ENCODE measurements around the gene SLC44A4. TPM values are rescaled to one million over a fixed set of nuclear protein-coding genes. Genes with fewer than 3 reads are reported as not detected.

Gene SLC44A4
- total RNA-seq, 2 experiments from 2014 or later: 0.20 TPM; not detected in 1

GRCh38 chr6:31896856-31897611, 18.2 kb upstream of the SLC44A4 start:
- intact Hi-C loops (cut with DNase I, micrococcal nuclease): loop anchor here (2.0 to 5.0 kb wide), 5 partner anchors 36 to 350 kb away; partner anchors contain the start of genes NELFE (in 2 of the 2), SKIC2 (in 2 of the 2), ATP6V1G2 (in 1 of the 2) and GPSM3 (in 1 of the 2)
- CTCF ChIA-PET: interaction anchor here (0.7 to 1.3 kb wide), 2 partner anchors 55 to 67 kb away, joined by 4 read pairs; no protein-coding TSS in a partner anchor
- Histone ChIP-seq H3K4me3 (ENCODE audit: low read length) (peak overlapping the region; percentile 99), H3K27me3 (ENCODE audit: control insufficient read depth in 1 of 2, insufficient read depth in 2 of 2, low read length in 2 of 2) (no peaks in the 10 kb centered on the region), H3K27ac (ENCODE audit: low read depth in 1 of 2, low read length in 2 of 2) (peak overlapping the region; percentile 62 to 77), H3K9me3 (ENCODE audit: control insufficient read depth in 1 of 2, insufficient read depth in 1 of 2, low read length in 2 of 2) (no peaks in the 10 kb centered on the region), H3K4me1 (ENCODE audit: insufficient read depth, low read length) (peaks cover 42% of the 10 kb centered on the region), H3K36me3 (ENCODE audit: insufficient read depth, low read length) (peaks cover 24% of the 10 kb centered on the region)
- Mint-ChIP-seq H3K4me3 (peak overlapping the region; percentile 87), H3K27ac (peak overlapping the region; percentile 98), H3K9me3 (no peaks in the 10 kb centered on the region), H3K36me3 (ENCODE audit: low read depth) (peaks cover 54% of the 10 kb centered on the region), H3K27me3 (no peaks in the 10 kb centered on the region), H3K4me1 (ENCODE audit: low read depth) (peaks cover 35% of the 10 kb centered on the region)
- peak in 4 of 14 experiments; percentile 4 to 40 (median 17) for DNase-seq
- TF ChIP-seq, protein P1, sequence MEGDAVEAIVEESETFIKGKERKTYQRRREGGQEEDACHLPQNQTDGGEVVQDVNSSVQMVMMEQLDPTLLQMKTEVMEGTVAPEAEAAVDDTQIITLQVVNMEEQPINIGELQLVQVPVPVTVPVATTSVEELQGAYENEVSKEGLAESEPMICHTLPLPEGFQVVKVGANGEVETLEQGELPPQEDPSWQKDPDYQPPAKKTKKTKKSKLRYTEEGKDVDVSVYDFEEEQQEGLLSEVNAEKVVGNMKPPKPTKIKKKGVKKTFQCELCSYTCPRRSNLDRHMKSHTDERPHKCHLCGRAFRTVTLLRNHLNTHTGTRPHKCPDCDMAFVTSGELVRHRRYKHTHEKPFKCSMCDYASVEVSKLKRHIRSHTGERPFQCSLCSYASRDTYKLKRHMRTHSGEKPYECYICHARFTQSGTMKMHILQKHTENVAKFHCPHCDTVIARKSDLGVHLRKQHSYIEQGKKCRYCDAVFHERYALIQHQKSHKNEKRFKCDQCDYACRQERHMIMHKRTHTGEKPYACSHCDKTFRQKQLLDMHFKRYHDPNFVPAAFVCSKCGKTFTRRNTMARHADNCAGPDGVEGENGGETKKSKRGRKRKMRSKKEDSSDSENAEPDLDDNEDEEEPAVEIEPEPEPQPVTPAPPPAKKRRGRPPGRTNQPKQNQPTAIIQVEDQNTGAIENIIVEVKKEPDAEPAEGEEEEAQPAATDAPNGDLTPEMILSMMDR (IDR thresholded peaks at IDR 0.05): no peak
- POLR2A ChIA-PET: interaction anchor here (0.6 to 2.7 kb wide), 15 partner anchors 32 to 1075 kb away, joined by 3 to 21 read pairs (median 4); partner anchors contain the start of genes ABHD16A, BAG6, DDX39B and DXO
- ATAC-seq (ENCODE audit: poor library complexity): no peak

GRCh38 chr6:31896493-31896855, 17.7 kb upstream of the SLC44A4 start:
- H3K27me3 Mint-ChIP-seq: no peaks in the 10 kb centered on the region
- no peaks in the 10 kb centered on the region for H3K27me3 ChIP-seq (ENCODE audit: control insufficient read depth in 1 of 2, insufficient read depth in 2 of 2, low read length in 2 of 2)
- peaks cover 34% of the 10 kb centered on the region for H3K4me1 Mint-ChIP-seq (ENCODE audit: low read depth)
- peaks cover 27% of the 10 kb centered on the region for H3K36me3 ChIP-seq (ENCODE audit: insufficient read depth, low read length)
- H3K4me1 ChIP-seq (ENCODE audit: insufficient read depth, low read length): peaks cover 42% of the 10 kb centered on the region
- intact Hi-C loops (cut with DNase I, micrococcal nuclease): loop anchor here (2.0 to 5.0 kb wide), 5 partner anchors 36 to 349 kb away; partner anchors contain the start of genes NELFE (in 2 of the 2), SKIC2 (in 2 of the 2), ATP6V1G2 (in 1 of the 2) and GPSM3 (in 1 of the 2)
- POLR2A ChIA-PET: interaction anchor here (2.7 kb wide), 1 partner anchor 33 kb away, joined by 21 read pairs; the partner anchor contains the start of gene NEU1
- CTCF ChIA-PET: no interaction called here
- TF ChIP-seq, protein P1 (IDR thresholded peaks at IDR 0.05): no peak
- no peaks in the 10 kb centered on the region for H3K9me3 Mint-ChIP-seq
- no peak for ATAC-seq (ENCODE audit: poor library complexity)
- H3K9me3 ChIP-seq (ENCODE audit: control insufficient read depth in 1 of 2, insufficient read depth in 1 of 2, low read length in 2 of 2): no peaks in the 10 kb centered on the region
- DNase-seq: no peak
- H3K4me3 ChIP-seq (ENCODE audit: low read length): peak overlapping the region; percentile 99
- H3K4me3 Mint-ChIP-seq: peak overlapping the region; percentile 87
- H3K36me3 Mint-ChIP-seq (ENCODE audit: low read depth): peaks cover 58% of the 10 kb centered on the region
- H3K27ac ChIP-seq (ENCODE audit: low read depth in 1 of 2, low read length in 2 of 2): peak overlapping the region; percentile 62 to 77
- H3K27ac Mint-ChIP-seq: peak overlapping the region; percentile 83

DNA sequence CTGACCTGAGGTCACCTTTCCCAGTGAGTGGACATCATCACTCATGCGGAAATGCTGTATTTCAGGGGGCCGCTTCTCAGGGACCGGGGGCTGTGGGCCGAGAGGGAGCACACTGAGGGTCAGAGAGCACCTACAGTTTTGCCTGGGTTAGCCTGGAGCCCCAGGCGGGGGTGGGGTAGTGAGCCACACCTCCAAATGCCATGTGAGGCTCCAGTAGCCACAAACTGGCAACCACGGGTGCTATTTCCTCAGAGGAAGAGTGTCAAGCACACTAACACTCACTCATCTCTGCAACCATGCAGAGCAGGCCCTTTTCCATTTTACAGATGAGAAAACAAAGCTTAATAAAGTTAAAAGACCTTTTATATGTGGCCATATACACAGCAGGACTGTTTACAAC, 14.0 kb upstream of the SLC44A4 start:
- no peak for ATAC-seq (ENCODE audit: poor library complexity)
- no peaks in the 10 kb centered on the region for H3K9me3 Mint-ChIP-seq
- no peak for DNase-seq
- H3K36me3 ChIP-seq (ENCODE audit: insufficient read depth, low read length): peaks cover 54% of the 10 kb centered on the region
- no peaks in the 10 kb centered on the region for H3K9me3 ChIP-seq (ENCODE audit: control insufficient read depth in 1 of 2, insufficient read depth in 1 of 2, low read length in 2 of 2)
- intact Hi-C loops (cut with DNase I, micrococcal nuclease): no loop called here
- peaks cover 73% of the 10 kb centered on the region for H3K36me3 Mint-ChIP-seq (ENCODE audit: low read depth)
- H3K27me3 ChIP-seq (ENCODE audit: control insufficient read depth in 1 of 2, insufficient read depth in 2 of 2, low read length in 2 of 2): no peaks in the 10 kb centered on the region
- peaks cover 20% of the 10 kb centered on the region for H3K4me1 ChIP-seq (ENCODE audit: insufficient read depth, low read length)
- H3K27me3 Mint-ChIP-seq: no peaks in the 10 kb centered on the region
- no peak overlapping the region for H3K4me3 ChIP-seq (ENCODE audit: low read length)
- H3K27ac Mint-ChIP-seq: no peak overlapping the region
- POLR2A ChIA-PET: no interaction called here
- no peak overlapping the region for H3K27ac ChIP-seq (ENCODE audit: low read depth in 1 of 2, low read length in 2 of 2)
- TF ChIP-seq, protein P1 (IDR thresholded peaks at IDR 0.05): no peak
- CTCF ChIA-PET: no interaction called here
- H3K4me3 Mint-ChIP-seq: no peak overlapping the region
- H3K4me1 Mint-ChIP-seq (ENCODE audit: low read depth): peaks cover 14% of the 10 kb centered on the region
